Measurements from ENCODE around the gene MTFR1L. TPM values are rescaled to one million over a fixed set of nuclear protein-coding genes. Genes with fewer than 3 reads are reported as not detected.

MTFR1L gene
- total RNA-seq, result 27.6 and 31.7 TPM in 2 replicates

GRCh38 chr1:25819491-25820246 lies at the start of gene MTFR1L:
Gene MTFR1L (plus strand): TSS chr1:25819954. CDS start chr1:25823105, 3,151 bp downstream.
- DNase-seq (ENCODE audit: low read depth, low spot score), result no peak

GRCh38 chr1:25770541-25771220 lies 49.1 kb upstream of the MTFR1L start:
- DNase-seq (ENCODE audit: low read depth, low spot score), result no peak

GRCh38 chr1:25771221-25772114 lies 48.3 kb upstream of the MTFR1L start:
- no peak for DNase-seq (ENCODE audit: low read depth, low spot score)

- no peak for DNase-seq (ENCODE audit: low read depth, low spot score)
Observed at GRCh38 chr1:25772164-25772563, 47.6 kb upstream of the MTFR1L start.

GRCh38 chr1:25772692-25773245 lies 47.0 kb upstream of the MTFR1L start:
- no peak for DNase-seq (ENCODE audit: low read depth, low spot score)

GRCh38 chr1:25773441-25774125 lies 46.2 kb upstream of the MTFR1L start:
- DNase-seq (ENCODE audit: low read depth, low spot score), result no peak

- DNase-seq (ENCODE audit: low read depth, low spot score), result no peak
Observed at GRCh38 chr1:25774206-25774803, 45.4 kb upstream of the MTFR1L start.

GRCh38 chr1:25774921-25775771 lies 44.6 kb upstream of the MTFR1L start:
- DNase-seq (ENCODE audit: low read depth, low spot score), result no peak

GRCh38 chr1:25779388-25779787 lies 40.4 kb upstream of the MTFR1L start:
- DNase-seq (ENCODE audit: low read depth, low spot score), result no peak

GRCh38 chr1:25779894-25780293 lies 39.9 kb upstream of the MTFR1L start:
- no peak for DNase-seq (ENCODE audit: low read depth, low spot score)

GRCh38 chr1:25780318-25781129 lies 39.2 kb upstream of the MTFR1L start:
- no peak for DNase-seq (ENCODE audit: low read depth, low spot score)

GRCh38 chr1:25781130-25781433 lies 38.7 kb upstream of the MTFR1L start:
- no peak for DNase-seq (ENCODE audit: low read depth, low spot score)

GRCh38 chr1:25782608-25783201 lies 37.0 kb upstream of the MTFR1L start:
- no peak for DNase-seq (ENCODE audit: low read depth, low spot score)

- DNase-seq (ENCODE audit: low read depth, low spot score), result no peak
Observed at GRCh38 chr1:25784575-25785051, 35.1 kb upstream of the MTFR1L start.

GRCh38 chr1:25785333-25786067 lies 34.3 kb upstream of the MTFR1L start:
- DNase-seq (ENCODE audit: low read depth, low spot score), result no peak

- no peak for DNase-seq (ENCODE audit: low read depth, low spot score)
Observed at GRCh38 chr1:25786887-25787759, 32.6 kb upstream of the MTFR1L start.

GRCh38 chr1:25787760-25788166 lies 32.0 kb upstream of the MTFR1L start:
- no peak for DNase-seq (ENCODE audit: low read depth, low spot score)
